Activated CD4-positive, alpha-beta T cell treated with anti-CD3 and anti-CD28 coated beads, Interleukin-2, Interleukin-4, amounts not matched to agents 100 ng/mL and 50 ng/mL, durations not matched to agents 16 hours and 8 hours (primary cell): ENCODE results near the gene IL2RA.
A peak's percentile ranks its signal among the peaks of the same experiment; 100 is the strongest.
"Not testable (repeated sequence)": the region's sequence is repeated elsewhere in the genome, so short reads cannot be mapped to it uniquely, and the experiment has no call there.

Source experiments
- DNase-seq: peaks from one replicate; pipeline ENCODE4 v3.0.0-alpha.2; 2020; ENCODE audit warnings: low spot score

The IL2RA gene

GRCh38 chr10:6056411-6057135 is 5.6 kb downstream of the IL2RA start:
- DNase-seq = no peak

GRCh38 chr10:6055929-6056328 is 6.2 kb downstream of the IL2RA start:
- no peak for DNase-seq

- DNase-seq = no peak
Observed at GRCh38 chr10:6054884-6055283, 7.3 kb downstream of the IL2RA start.

GRCh38 chr10:6053816-6054631 is 8.1 kb downstream of the IL2RA start:
- DNase-seq = no peak

- no peak for DNase-seq
Observed at GRCh38 chr10:6053303-6053702, 8.9 kb downstream of the IL2RA start.

- peak; percentile 89 for DNase-seq
Observed at GRCh38 chr10:6052247-6053221, 9.6 kb downstream of the IL2RA start.

- peak; percentile 95 for DNase-seq
Observed at GRCh38 chr10:6050801-6051445, 11.2 kb downstream of the IL2RA start.

GRCh38 chr10:6049031-6049400 is 13.2 kb downstream of the IL2RA start:
- DNase-seq = no peak

- DNase-seq = no peak
Observed at GRCh38 chr10:6048281-6049030, 13.7 kb downstream of the IL2RA start.

GRCh38 chr10:6047847-6048246 is 14.3 kb downstream of the IL2RA start:
- no peak for DNase-seq

- no peak for DNase-seq
Observed at GRCh38 chr10:6046773-6047611, 15.2 kb downstream of the IL2RA start.

GRCh38 chr10:6045878-6046772 is 16.0 kb downstream of the IL2RA start:
- no peak for DNase-seq

- peak; percentile 84 for DNase-seq
Observed at GRCh38 chr10:6045314-6045848, 16.8 kb downstream of the IL2RA start.

- peak; percentile 75 for DNase-seq
Observed at GRCh38 chr10:6044751-6045313, 17.3 kb downstream of the IL2RA start.

GRCh38 chr10:6044060-6044459 is 18.1 kb downstream of the IL2RA start:
- no peak for DNase-seq

- DNase-seq = not testable (repeated sequence)
Observed at GRCh38 chr10:6043377-6043776, 18.8 kb downstream of the IL2RA start.

- no peak for DNase-seq
Observed at GRCh38 chr10:6040205-6040604, 22.0 kb downstream of the IL2RA start.

GRCh38 chr10:6039711-6040110 is 22.5 kb downstream of the IL2RA start:
- DNase-seq = no peak
